OCI-LY1 (cell line): ENCODE data around the gene EVA1A.

Source experiments
- H2AFZ ChIP-seq: fragments of 200-600 bp; sonication (generic), shearing (Covaris generic); 2 replicates; pipeline ENCODE4 v1.6.0; 2014; ENCODE audit warnings: antibody characterized with exemption, mild to moderate bottlenecking, low read length
- H3F3A ChIP-seq: fragments of 200-600 bp; sonication (generic), shearing (Covaris generic); 2 replicates; pipeline ENCODE4 v1.6.0; 2014; ENCODE audit warnings: mild to moderate bottlenecking, antibody characterized with exemption, low read length, moderate library complexity; ENCODE audit not compliant: insufficient read depth
- H3K27ac ChIP-seq: fragments of 200-600 bp; sonication (generic); 2 replicates; pipeline ENCODE4 v1.5.1; 2014; ENCODE audit warnings: low read length, mixed run types, mild to moderate bottlenecking, low read depth; ENCODE audit not compliant: poor library complexity, severe bottlenecking
- H3K27me3 ChIP-seq: fragments of 200-600 bp; sonication (generic); 2 replicates; pipeline ENCODE4 v1.6.0; 2014; ENCODE audit warnings: antibody characterized with exemption, mild to moderate bottlenecking, low read length, moderate library complexity; ENCODE audit not compliant: insufficient read depth
- H3K36me3 ChIP-seq: fragments of 200-600 bp; sonication (generic); 2 replicates; pipeline ENCODE4 v1.6.1; 2014; ENCODE audit warnings: mild to moderate bottlenecking, antibody characterized with exemption, low read length, moderate library complexity, mixed read lengths; ENCODE audit not compliant: insufficient read depth
- H3K4me1 ChIP-seq: fragments of 200-600 bp; sonication (generic); 2 replicates; pipeline ENCODE4 v1.5.1; 2014; ENCODE audit warnings: mild to moderate bottlenecking, low read length, moderate library complexity; ENCODE audit not compliant: insufficient read depth, severe bottlenecking
- H3K4me2 ChIP-seq: fragments of 200-600 bp; sonication (generic), shearing (Covaris generic); 2 replicates; pipeline ENCODE4 v1.6.1; 2014; ENCODE audit warnings: low read length
- H3K4me3 ChIP-seq: fragments of 200-600 bp; sonication (generic); 2 replicates; pipeline ENCODE4 v1.5.1; 2014; ENCODE audit warnings: low read length, low read depth, mild to moderate bottlenecking, mixed read lengths; ENCODE audit not compliant: poor library complexity, severe bottlenecking
- H3K79me2 ChIP-seq: fragments of 200-600 bp; shearing (Covaris generic); 2 replicates; pipeline ENCODE4 v1.6.1; 2016; ENCODE audit warnings: mixed run types, low read length, mixed read lengths; ENCODE audit not compliant: insufficient read depth
- H3K9ac ChIP-seq: fragments of 200-600 bp; sonication (generic), shearing (Covaris generic); 2 replicates; pipeline ENCODE4 v1.6.1; 2014; ENCODE audit warnings: mild to moderate bottlenecking, low read length, mixed read lengths
- H3K9me2 ChIP-seq: fragments of 200-600 bp; sonication (generic), shearing (Covaris generic); 2 replicates; pipeline ENCODE4 v1.6.1; 2014; ENCODE audit warnings: low read depth, mild to moderate bottlenecking, low read length, mixed read lengths
- H3K9me3 ChIP-seq: fragments of 200-600 bp; shearing (Covaris generic); 2 replicates; pipeline ENCODE4 v1.6.1; 2014; ENCODE audit warnings: low read length, mixed read lengths
- H4K20me1 ChIP-seq: fragments of 200-600 bp; sonication (generic), shearing (Covaris generic); 2 replicates; pipeline ENCODE4 v1.6.0; 2016; ENCODE audit warnings: mild to moderate bottlenecking, low read length; ENCODE audit not compliant: insufficient read depth
- EZH2 ChIP-seq: fragments of 200-600 bp; sonication (generic), shearing (Covaris generic); IDR thresholded peaks from 2 replicates; pipeline ENCODE4 v1.8.0; 2017; ENCODE audit warnings: borderline replicate concordance, mixed run types, mild to moderate bottlenecking, antibody characterized with exemption, low read length, moderate library complexity, mixed read lengths
- TF ChIP-seq, protein P1 (sequence below): fragments of 200-600 bp; sonication (generic), shearing (Covaris generic); IDR thresholded peaks from 2 replicates; pipeline ENCODE4 v1.5.1; 2017; ENCODE audit warnings: mild to moderate bottlenecking, antibody characterized with exemption, low read length, moderate library complexity, mixed read lengths

The EVA1A gene

GRCh38 chr2:75540994-75541393, 19.7 kb downstream of the EVA1A start:
- TF ChIP-seq, protein P1, sequence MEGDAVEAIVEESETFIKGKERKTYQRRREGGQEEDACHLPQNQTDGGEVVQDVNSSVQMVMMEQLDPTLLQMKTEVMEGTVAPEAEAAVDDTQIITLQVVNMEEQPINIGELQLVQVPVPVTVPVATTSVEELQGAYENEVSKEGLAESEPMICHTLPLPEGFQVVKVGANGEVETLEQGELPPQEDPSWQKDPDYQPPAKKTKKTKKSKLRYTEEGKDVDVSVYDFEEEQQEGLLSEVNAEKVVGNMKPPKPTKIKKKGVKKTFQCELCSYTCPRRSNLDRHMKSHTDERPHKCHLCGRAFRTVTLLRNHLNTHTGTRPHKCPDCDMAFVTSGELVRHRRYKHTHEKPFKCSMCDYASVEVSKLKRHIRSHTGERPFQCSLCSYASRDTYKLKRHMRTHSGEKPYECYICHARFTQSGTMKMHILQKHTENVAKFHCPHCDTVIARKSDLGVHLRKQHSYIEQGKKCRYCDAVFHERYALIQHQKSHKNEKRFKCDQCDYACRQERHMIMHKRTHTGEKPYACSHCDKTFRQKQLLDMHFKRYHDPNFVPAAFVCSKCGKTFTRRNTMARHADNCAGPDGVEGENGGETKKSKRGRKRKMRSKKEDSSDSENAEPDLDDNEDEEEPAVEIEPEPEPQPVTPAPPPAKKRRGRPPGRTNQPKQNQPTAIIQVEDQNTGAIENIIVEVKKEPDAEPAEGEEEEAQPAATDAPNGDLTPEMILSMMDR: no peak
- no peak for TF ChIP-seq EZH2
- no peaks in the 10 kb centered on the region for H3K9me2 ChIP-seq
- H3K27ac ChIP-seq: no peak overlapping the region
- H3K36me3 ChIP-seq: no peaks in the 10 kb centered on the region
- no peaks in the 10 kb centered on the region for H3K4me1 ChIP-seq
- no peaks in the 10 kb centered on the region for H3F3A ChIP-seq
- no peaks in the 10 kb centered on the region for H3K9me3 ChIP-seq
- no peak overlapping the region for H3K4me3 ChIP-seq
- H3K9ac ChIP-seq: no peak overlapping the region
- no peaks in the 10 kb centered on the region for H4K20me1 ChIP-seq
- H3K4me2 ChIP-seq: no peak overlapping the region
- H3K79me2 ChIP-seq: no peaks in the 10 kb centered on the region
- no peak overlapping the region for H2AFZ ChIP-seq
- no peaks in the 10 kb centered on the region for H3K27me3 ChIP-seq

- no peak for TF ChIP-seq EZH2
- TF ChIP-seq, protein P1: no peak
- Histone ChIP-seq H3K36me3 (no peaks in the 10 kb centered on the region), H3K9ac (no peak overlapping the region), H3K27me3 (no peaks in the 10 kb centered on the region), H2AFZ (no peak overlapping the region), H3K9me3 (no peaks in the 10 kb centered on the region), H3K27ac (no peak overlapping the region), H3F3A (no peaks in the 10 kb centered on the region), H3K4me3 (no peak overlapping the region), H3K4me1 (no peaks in the 10 kb centered on the region), H3K79me2 (no peaks in the 10 kb centered on the region), H3K4me2 (no peak overlapping the region), H4K20me1 (no peaks in the 10 kb centered on the region), H3K9me2 (no peaks in the 10 kb centered on the region)
Measured at GRCh38 chr2:75539955-75540716, 20.6 kb downstream of the EVA1A start.

- Histone ChIP-seq H3K4me1 (no peaks in the 10 kb centered on the region), H3K9ac (no peak overlapping the region), H3K9me2 (no peaks in the 10 kb centered on the region), H3K9me3 (no peaks in the 10 kb centered on the region), H3K79me2 (no peaks in the 10 kb centered on the region), H3K27me3 (no peaks in the 10 kb centered on the region), H3K4me2 (no peak overlapping the region), H3K27ac (no peak overlapping the region), H3F3A (no peaks in the 10 kb centered on the region), H3K4me3 (no peak overlapping the region), H2AFZ (no peak overlapping the region), H4K20me1 (no peaks in the 10 kb centered on the region), H3K36me3 (no peaks in the 10 kb centered on the region)
- TF ChIP-seq, protein P1: no peak
- no peak for TF ChIP-seq EZH2
Measured at GRCh38 chr2:75538521-75539490, 21.9 kb downstream of the EVA1A start.
